OCI-LY1 (cell line): Measurements from ENCODE around the gene APLP2.

ENCODE experiments used
- CTCF ChIP-seq: fragments of 200-600 bp; sonication (generic), shearing (Covaris generic); IDR thresholded peaks from 2 replicates; pipeline ENCODE4 v1.5.1; 2017; ENCODE audit warnings: mild to moderate bottlenecking, antibody characterized with exemption, low read length, moderate library complexity, mixed read lengths
- EZH2 ChIP-seq: fragments of 200-600 bp; sonication (generic), shearing (Covaris generic); IDR thresholded peaks from 2 replicates; pipeline ENCODE4 v1.8.0; 2017; ENCODE audit warnings: borderline replicate concordance, mixed run types, mild to moderate bottlenecking, antibody characterized with exemption, low read length, moderate library complexity, mixed read lengths

DNA sequence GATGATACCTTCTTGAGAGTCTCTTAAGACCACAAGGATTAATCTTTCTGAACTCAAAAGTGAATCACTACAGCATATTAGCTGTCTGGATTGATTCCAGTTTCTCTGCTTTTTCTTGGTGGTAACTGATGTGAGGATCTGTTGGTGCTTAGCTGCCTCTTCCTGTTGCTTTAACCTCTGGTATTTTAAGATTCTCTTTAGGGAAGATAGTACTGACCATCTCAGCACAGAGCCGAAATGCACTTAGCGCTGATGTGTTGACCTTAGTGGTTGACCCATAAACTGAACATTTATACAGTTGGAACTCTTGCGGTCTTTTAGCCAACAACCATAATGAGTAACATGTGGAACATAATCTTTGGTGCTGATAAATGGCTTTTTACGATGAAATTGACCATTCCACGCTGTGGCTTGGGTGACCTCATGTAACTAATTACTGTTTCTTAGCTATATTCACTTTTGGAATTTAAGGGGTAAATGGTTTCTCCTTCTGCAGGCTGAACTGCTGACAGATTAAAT, 33.7 kb downstream of the APLP2 start:
- TF ChIP-seq CTCF: no peak
- TF ChIP-seq EZH2: no peak
